ENCODE data around the gene BCAT1.
"Not testable (repeated sequence)": the region's sequence is repeated elsewhere in the genome, so short reads cannot be mapped to it uniquely, and the experiment has no call there.

Gene BCAT1

GRCh38 chr12:24910192-24910591 is 38.7 kb downstream of the BCAT1 start:
- H3K36me3 Mint-ChIP-seq (ENCODE audit: insufficient read depth); ATAC-seq (replicated peaks); H3K27ac Mint-ChIP-seq; DNase-seq; H3K4me1 Mint-ChIP-seq (ENCODE audit: low read depth in 2 of 2); H3K27me3 Mint-ChIP-seq; H3K4me3 Mint-ChIP-seq; H3K9me3 Mint-ChIP-seq: not testable (repeated sequence)

- Mint-ChIP-seq H3K36me3 (ENCODE audit: insufficient read depth) (no peaks in the 10 kb centered on the region), H3K27ac (no peak overlapping the region)
Measured at GRCh38 chr12:24909667-24910066, 39.2 kb downstream of the BCAT1 start.

GRCh38 chr12:24907464-24907863 is 41.4 kb downstream of the BCAT1 start:
- no peak overlapping the region for H3K4me3 Mint-ChIP-seq
- no peaks in the 10 kb centered on the region for H3K9me3 Mint-ChIP-seq
- H3K4me1 Mint-ChIP-seq (ENCODE audit: low read depth in 2 of 2): peaks cover 4% of the 10 kb centered on the region in 2 donors
- peaks cover 0 to 4% of the 10 kb centered on the region in 2 donors for H3K27me3 Mint-ChIP-seq
- ATAC-seq (replicated peaks) (no peak), DNase-seq (no peak)
- H3K36me3 Mint-ChIP-seq (ENCODE audit: insufficient read depth): no peaks in the 10 kb centered on the region
- no peak overlapping the region for H3K27ac Mint-ChIP-seq

More at GRCh38 chr12:24909667-24910066, 39.2 kb downstream of the BCAT1 start:
- Mint-ChIP-seq H3K4me3 (no peak overlapping the region), H3K27me3 (no peaks in the 10 kb centered on the region), H3K9me3 (no peaks in the 10 kb centered on the region), H3K4me1 (ENCODE audit: low read depth in 2 of 2) (no peaks in the 10 kb centered on the region)
- ATAC-seq (replicated peaks): no peak
- no peak for DNase-seq

GRCh38 chr12:24906141-24906540 is 42.8 kb downstream of the BCAT1 start:
- Mint-ChIP-seq H3K27me3 (peaks cover 0 to 9% of the 10 kb centered on the region in 2 donors), H3K36me3 (ENCODE audit: insufficient read depth) (no peaks in the 10 kb centered on the region), H3K4me1 (ENCODE audit: low read depth in 2 of 2) (peaks cover 7 to 13% of the 10 kb centered on the region in 2 donors), H3K9me3 (no peaks in the 10 kb centered on the region), H3K27ac (no peak overlapping the region), H3K4me3 (no peak overlapping the region)
- no peak for DNase-seq
- no peak for ATAC-seq (replicated peaks)

- Mint-ChIP-seq H3K27me3 (peaks cover 0 to 9% of the 10 kb centered on the region in 2 donors), H3K4me3 (no peak overlapping the region), H3K9me3 (no peaks in the 10 kb centered on the region), H3K36me3 (ENCODE audit: insufficient read depth) (no peaks in the 10 kb centered on the region), H3K4me1 (ENCODE audit: low read depth in 2 of 2) (peaks cover 9 to 17% of the 10 kb centered on the region in 2 donors), H3K27ac (no peak overlapping the region)
- ATAC-seq (replicated peaks) (no peak), DNase-seq (no peak)
Measured at GRCh38 chr12:24905431-24905830, 43.5 kb downstream of the BCAT1 start.

- DNase-seq: no peak
- peaks cover 9 to 17% of the 10 kb centered on the region in 2 donors for H3K4me1 Mint-ChIP-seq (ENCODE audit: low read depth in 2 of 2)
- no peak overlapping the region for H3K4me3 Mint-ChIP-seq
- no peaks in the 10 kb centered on the region for H3K36me3 Mint-ChIP-seq (ENCODE audit: insufficient read depth)
- H3K27ac Mint-ChIP-seq: no peak overlapping the region
- H3K9me3 Mint-ChIP-seq: no peaks in the 10 kb centered on the region
- no peak for ATAC-seq (replicated peaks)
- peaks cover 0 to 9% of the 10 kb centered on the region in 2 donors for H3K27me3 Mint-ChIP-seq
Measured at GRCh38 chr12:24904871-24905270, 44.0 kb downstream of the BCAT1 start.

GRCh38 chr12:24903329-24904088 is 45.4 kb downstream of the BCAT1 start:
- Mint-ChIP-seq H3K4me3 (peak overlapping the region; percentile 82 to 87), H3K4me1 (ENCODE audit: low read depth in 2 of 2) (peaks cover 9 to 17% of the 10 kb centered on the region in 2 donors), H3K36me3 (ENCODE audit: insufficient read depth) (no peaks in the 10 kb centered on the region), H3K27me3 (peaks cover 0 to 15% of the 10 kb centered on the region in 2 donors), H3K9me3 (no peaks in the 10 kb centered on the region), H3K27ac (no peak overlapping the region)
- no peak for DNase-seq
- ATAC-seq (replicated peaks): no peak

GRCh38 chr12:24902511-24903328 is 46.2 kb downstream of the BCAT1 start:
- DNase-seq: no peak
- Mint-ChIP-seq H3K9me3 (no peaks in the 10 kb centered on the region), H3K27me3 (peaks cover 0 to 15% of the 10 kb centered on the region in 2 donors)

GRCh38 chr12:24901576-24902461 is 47.1 kb downstream of the BCAT1 start:
- DNase-seq (no peak), ATAC-seq (replicated peaks) (peak; percentile 15)
- Mint-ChIP-seq H3K36me3 (ENCODE audit: insufficient read depth) (no peaks in the 10 kb centered on the region), H3K4me3 (peak overlapping the region; percentile 82 to 87), H3K4me1 (ENCODE audit: low read depth in 2 of 2) (peaks cover 9 to 17% of the 10 kb centered on the region in 2 donors), H3K9me3 (no peaks in the 10 kb centered on the region), H3K27me3 (peaks cover 0 to 15% of the 10 kb centered on the region in 2 donors), H3K27ac (no peak overlapping the region)

More at GRCh38 chr12:24902511-24903328, 46.2 kb downstream of the BCAT1 start:
- H3K36me3 Mint-ChIP-seq (ENCODE audit: insufficient read depth): no peaks in the 10 kb centered on the region
- H3K4me1 Mint-ChIP-seq (ENCODE audit: low read depth in 2 of 2): peaks cover 9 to 17% of the 10 kb centered on the region in 2 donors
- no peak overlapping the region for H3K27ac Mint-ChIP-seq
- ATAC-seq (replicated peaks): peak; percentile 51
- H3K4me3 Mint-ChIP-seq: peak overlapping the region; percentile 82 to 87

GRCh38 chr12:24900196-24900595 is 48.7 kb downstream of the BCAT1 start:
- ATAC-seq (replicated peaks): no peak
- H3K36me3 Mint-ChIP-seq (ENCODE audit: insufficient read depth): no peaks in the 10 kb centered on the region
- H3K27ac Mint-ChIP-seq: no peak overlapping the region
- no peaks in the 10 kb centered on the region for H3K9me3 Mint-ChIP-seq
- no peak for DNase-seq
- H3K4me3 Mint-ChIP-seq: no peak overlapping the region
- H3K4me1 Mint-ChIP-seq (ENCODE audit: low read depth in 2 of 2): peaks cover 9 to 17% of the 10 kb centered on the region in 2 donors
- peaks cover 0 to 15% of the 10 kb centered on the region in 2 donors for H3K27me3 Mint-ChIP-seq

- no peak for ATAC-seq (replicated peaks)
- no peak overlapping the region for H3K4me3 Mint-ChIP-seq
Measured at GRCh38 chr12:24899503-24900075, 49.3 kb downstream of the BCAT1 start.

GRCh38 chr12:24898606-24899005 is 50.3 kb downstream of the BCAT1 start:
- ATAC-seq (replicated peaks) (no peak), DNase-seq (no peak)
- no peaks in the 10 kb centered on the region for H3K9me3 Mint-ChIP-seq
- H3K27ac Mint-ChIP-seq: no peak overlapping the region
- no peak overlapping the region for H3K4me3 Mint-ChIP-seq
- peaks cover 9 to 17% of the 10 kb centered on the region in 2 donors for H3K4me1 Mint-ChIP-seq (ENCODE audit: low read depth in 2 of 2)
- no peaks in the 10 kb centered on the region for H3K36me3 Mint-ChIP-seq (ENCODE audit: insufficient read depth)
- peaks cover 0 to 15% of the 10 kb centered on the region in 2 donors for H3K27me3 Mint-ChIP-seq

More at GRCh38 chr12:24899503-24900075, 49.3 kb downstream of the BCAT1 start:
- Mint-ChIP-seq H3K9me3 (no peaks in the 10 kb centered on the region), H3K27me3 (peaks cover 0 to 15% of the 10 kb centered on the region in 2 donors), H3K4me1 (ENCODE audit: low read depth in 2 of 2) (peaks cover 9 to 17% of the 10 kb centered on the region in 2 donors), H3K36me3 (ENCODE audit: insufficient read depth) (no peaks in the 10 kb centered on the region), H3K27ac (no peak overlapping the region)
- DNase-seq: no peak
